Embryonic facial prominence (tissue), 1 donor: ENCODE results near the gene PPM1F.

Experiments used
- DNase-seq: peaks from one replicate; pipeline ENCODE4 v3.0.0-alpha.2; 2016; ENCODE audit errors: extremely low spot score

Gene PPM1F

DNA sequence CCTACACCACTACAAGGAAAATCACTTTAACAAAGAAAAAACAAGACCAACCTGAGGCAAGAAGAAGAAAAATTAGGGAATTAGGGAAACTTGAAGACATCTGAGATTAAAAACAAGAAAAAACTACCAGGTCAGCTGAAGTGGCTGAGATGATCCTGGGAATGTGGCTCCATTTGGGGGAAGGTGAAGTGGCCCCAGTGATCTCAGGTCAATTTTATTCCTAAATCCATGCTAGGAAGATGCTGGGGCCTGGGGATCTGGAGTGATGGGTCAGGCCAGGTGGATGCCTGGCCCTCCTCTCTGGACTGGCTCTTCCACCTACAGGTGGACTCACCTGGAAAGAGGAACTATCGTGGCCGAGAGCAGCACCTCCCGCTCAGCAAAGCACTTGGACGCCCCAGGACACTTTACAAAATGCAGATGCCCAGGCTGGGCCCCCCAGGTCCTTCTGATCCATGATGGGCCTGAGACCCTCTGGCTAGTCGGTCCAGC lies 23.3 kb upstream of the PPM1F start:
- DNase-seq = no peak

DNA sequence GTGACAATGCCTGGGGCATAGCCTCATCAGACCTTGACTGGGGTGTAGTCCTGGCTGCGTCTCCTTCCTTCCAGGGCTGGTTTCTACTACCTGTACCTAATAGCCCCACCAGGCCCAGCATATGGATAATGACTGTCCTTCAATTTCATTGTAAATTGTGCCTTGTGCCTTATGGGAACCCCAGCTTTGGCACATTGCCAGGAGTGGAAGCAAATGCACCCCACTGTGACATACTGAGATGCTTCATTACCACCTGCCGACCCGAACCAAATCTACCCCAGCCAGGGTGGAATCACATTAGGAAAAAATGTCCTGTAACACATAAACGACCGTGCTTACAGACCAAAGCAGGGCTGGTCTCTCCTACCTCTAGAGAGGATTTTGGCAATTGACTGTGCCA lies 22.6 kb upstream of the PPM1F start:
- no peak for DNase-seq

DNA sequence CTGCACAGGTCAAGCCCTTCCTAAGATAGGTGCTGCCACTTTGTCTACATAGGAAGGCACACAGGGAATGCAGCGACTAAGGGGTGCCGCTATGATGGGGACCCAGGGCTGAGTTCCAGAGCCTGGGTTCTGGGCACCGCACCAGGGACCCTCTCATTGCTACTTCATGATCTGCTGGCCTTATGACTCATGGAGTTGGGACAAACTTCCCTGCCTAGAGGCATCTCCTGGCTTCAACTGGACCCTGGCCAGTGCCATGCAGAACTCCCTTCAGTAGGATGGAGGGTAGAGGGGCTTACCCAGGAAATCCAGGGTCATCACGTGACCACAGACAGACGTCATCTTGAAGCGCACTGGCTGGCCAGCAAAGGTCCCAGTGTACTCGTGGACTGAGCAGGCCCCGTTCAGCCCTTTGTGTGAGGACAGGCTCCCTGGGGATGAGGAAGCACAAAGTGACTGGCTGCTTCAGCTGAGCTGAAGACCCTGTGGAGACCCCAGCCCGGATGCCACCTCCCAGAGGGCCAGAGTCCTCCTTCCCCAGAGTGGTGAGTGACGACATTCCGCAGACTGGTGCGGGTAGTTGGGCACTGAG lies 21.5 kb upstream of the PPM1F start:
- DNase-seq = no peak

DNA sequence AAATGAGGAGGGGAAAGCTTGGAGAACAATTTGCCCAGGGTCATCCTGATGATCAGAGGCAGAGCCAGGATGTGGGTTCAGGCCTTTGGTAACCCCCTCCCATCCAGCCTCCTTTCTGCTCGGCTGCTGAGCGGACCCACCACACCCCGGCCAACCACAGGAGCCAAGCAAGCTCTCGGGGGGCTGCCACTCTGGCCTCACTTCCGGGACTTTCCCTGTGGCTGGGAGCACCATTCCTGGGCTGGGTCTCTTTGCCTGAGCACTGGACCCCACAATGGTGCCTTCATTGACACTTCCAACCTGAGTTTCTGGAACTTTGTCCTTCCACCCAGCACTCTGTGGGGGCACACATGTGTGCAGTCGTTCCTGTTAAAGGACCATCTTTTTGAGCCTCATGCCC lies 20.2 kb upstream of the PPM1F start:
- DNase-seq = no peak

GRCh38 chr22:21972293-21972779 lies 19.7 kb upstream of the PPM1F start:
- no peak for DNase-seq

GRCh38 chr22:21971858-21972275 lies 19.2 kb upstream of the PPM1F start:
- DNase-seq = no peak

DNA sequence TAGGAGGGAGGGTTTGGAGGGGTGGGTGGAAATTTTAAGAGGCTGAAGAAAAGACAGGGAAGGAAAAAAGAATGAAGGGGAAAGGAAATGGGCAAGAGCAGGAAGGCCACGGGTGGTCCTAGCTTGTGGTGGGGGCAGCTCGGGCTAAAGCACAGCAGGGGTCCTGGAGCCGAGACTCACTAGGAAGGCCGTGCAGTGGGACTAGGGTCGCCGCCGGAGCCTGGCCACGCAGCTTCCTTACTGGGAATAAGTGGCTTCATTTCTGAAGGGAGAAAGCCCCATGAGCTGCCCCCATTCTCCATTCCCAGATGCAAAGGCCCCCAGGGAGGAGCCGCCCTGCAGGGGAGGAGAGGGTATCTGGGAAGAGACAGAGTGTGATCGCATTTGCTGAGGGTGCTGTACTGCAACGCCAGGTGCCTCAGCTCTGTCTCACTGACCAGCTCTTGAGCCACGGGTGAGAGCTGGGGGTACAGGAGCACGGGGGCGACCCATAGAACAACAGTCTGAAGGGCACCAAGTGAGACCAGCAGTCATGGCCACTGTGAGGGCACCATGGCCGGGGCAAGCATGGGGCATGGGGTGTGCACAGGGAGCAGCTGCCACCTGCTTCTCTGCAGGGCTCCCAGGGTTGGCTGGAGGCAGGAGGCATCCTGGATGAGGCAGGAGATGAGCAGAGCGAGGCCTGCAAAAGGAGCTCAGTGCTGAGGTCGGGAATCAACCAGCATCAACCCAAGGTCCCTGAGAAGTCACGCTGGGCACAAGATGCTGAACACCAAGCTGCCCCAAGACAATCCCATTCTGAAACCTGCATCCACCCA lies 18.4 kb upstream of the PPM1F start:
- no peak for DNase-seq

GRCh38 chr22:21970037-21970799 lies 17.6 kb upstream of the PPM1F start:
- DNase-seq = no peak

DNA sequence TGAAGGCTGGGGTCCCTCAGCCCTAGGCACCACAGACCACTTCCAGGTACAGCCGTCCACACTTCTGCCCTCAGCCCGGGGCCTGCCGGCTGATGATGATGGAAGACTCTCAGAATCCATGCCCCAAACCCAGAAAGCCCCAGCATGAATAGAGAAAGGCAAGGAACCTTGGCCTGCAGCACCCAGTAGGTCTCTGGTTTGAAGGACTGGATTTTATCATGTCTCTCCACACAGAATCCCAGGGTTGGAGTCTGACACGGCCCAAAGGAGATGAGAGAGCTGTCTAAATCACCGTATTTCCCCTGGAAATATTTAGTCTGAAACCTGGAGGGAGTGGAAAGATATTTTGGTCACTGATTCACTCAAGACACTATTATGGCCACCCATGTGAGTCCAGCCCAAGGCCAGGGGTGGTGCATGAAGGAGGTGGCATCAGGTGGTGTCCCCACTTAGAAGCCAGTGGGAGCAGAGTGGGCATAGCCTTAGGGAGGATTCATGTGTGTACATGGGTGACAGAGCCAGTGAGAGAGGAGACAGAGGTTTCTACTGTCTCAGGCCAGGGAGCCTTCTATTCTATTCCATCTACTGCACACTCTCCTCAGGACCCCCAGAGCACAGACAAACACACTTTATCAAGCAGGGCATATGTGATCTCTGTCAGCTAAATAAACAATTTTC lies 15.9 kb upstream of the PPM1F start:
- no peak for DNase-seq

GRCh38 chr22:21967693-21968271 lies 15.1 kb upstream of the PPM1F start:
- DNase-seq = no peak

DNA sequence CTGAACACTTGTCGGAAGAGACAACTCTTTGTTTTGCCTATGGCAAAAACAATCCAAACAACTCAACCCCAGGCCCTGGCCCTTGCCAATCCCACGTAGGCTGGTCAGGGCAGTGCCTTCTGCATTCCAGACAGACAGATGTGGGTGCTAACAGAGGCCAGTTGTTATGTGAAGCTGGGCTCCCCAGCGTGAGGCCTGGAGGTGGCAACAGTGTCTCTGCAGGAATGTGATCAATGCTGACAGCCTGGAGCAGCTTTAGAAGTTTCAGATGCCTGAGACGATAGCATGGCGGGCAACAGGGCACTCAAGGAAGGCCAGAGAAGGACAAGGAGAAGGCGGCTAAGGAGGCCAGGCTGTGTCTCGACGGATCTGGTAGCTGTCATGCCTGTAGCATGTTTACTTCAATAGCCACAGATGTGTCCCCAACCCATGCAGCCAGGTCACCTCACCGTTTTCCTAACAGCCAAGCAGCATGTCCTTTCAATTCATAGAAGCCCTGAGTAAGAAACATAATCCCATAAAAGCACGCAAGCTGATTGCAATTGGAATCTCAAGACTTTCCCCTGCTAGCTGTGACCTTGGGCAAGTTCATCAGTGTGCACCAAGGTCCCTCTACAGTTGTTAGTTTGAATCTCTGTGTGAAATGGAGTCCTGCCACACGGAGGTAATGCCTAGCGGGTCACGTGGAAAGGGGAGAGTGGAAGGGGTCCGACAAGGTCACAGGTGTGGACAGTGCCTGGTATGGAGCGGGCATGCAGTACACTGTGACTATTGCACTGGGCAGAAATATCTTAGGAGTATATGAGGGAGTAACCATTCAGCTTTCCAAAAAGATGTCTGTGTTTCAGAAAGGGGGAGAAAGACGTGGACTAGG lies 14.2 kb upstream of the PPM1F start:
- DNase-seq = no peak

DNA sequence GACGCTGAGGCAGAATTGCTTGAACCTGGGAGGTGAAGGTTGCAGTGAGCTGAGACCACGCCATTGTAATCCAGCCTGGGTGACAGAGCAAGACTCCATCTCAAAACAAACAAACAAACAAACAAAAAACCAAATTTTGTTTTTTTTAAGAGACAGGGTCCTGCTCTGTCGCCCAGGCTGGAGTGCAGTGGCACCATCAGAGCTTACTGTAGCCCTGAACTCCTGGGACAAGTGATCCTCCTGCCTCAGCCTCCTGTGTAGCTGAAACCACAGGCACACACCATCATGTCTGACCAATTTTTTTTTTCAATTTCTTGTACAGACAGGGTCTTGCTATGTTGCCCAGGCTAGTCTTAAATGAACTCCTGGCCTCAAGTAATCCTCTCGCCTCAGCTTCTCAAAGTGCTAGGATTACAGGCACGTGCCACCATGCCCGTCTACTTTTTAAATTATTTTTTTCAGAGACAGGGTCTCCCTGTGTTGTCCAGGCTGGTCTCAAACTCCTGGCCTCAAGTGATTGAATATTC lies 13.2 kb upstream of the PPM1F start:
- DNase-seq = no peak

GRCh38 chr22:21964918-21965484 lies 12.4 kb upstream of the PPM1F start:
- DNase-seq = no peak

- no peak for DNase-seq
Measured at GRCh38 chr22:21964234-21964633, 11.6 kb upstream of the PPM1F start.

DNA sequence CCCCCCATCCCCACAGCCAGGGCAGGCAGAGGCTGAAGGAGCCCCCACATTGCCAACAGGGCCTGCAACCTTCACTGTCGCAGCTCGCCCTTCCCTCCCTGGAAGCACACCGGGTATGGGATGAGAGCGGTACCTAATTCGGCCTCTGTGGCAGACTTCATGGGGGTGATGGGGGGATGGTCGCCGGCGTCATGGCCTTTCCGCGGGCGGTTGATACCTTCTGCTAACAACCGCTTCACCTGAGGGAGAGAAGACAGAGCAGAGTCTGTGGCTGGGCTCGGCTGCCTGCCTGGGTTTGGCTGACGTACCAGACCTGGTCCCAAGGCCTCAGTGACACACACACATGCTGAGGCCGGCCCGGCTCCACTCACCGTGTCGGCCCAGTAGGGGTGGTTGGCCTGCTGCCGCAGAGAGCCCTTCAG lies 11.2 kb upstream of the PPM1F start:
- no peak for DNase-seq

DNA sequence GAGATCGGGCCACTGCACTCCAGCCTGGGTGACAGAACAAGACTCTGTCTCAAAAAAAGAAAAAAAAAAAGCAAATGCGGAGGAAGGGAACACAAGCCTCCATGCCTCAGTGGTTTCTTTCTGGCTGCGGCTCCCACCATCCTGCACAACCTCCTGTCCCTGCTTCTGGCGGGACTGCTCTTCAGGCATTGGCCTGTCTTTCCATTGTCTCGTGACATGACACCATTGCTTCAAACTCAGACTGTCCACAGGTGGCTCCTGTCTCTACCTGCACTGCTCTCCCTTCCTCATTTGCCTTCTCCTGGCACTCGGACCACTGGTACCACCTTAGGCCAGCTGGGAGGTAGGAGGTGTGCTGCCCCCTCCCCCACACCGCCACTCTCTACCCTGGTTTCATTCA lies 10.6 kb upstream of the PPM1F start:
- no peak for DNase-seq

- no peak for DNase-seq
Measured at GRCh38 chr22:21962655-21962949, 10.0 kb upstream of the PPM1F start.

- no peak for DNase-seq
Measured at GRCh38 chr22:21961886-21962654, 9.4 kb upstream of the PPM1F start.

GRCh38 chr22:21961127-21961867 lies 8.6 kb upstream of the PPM1F start:
- no peak for DNase-seq
